Mesenchymal stem cell (in vitro differentiated cells and primary cell): Measurements from ENCODE around the gene CD4.

ENCODE experiments used
- DNase-seq: peaks from one replicate; pipeline ENCODE4 v3.0.0-alpha.2; 2013
- H2AFZ ChIP-seq: one replicate; pipeline ENCODE4 v1.6.1; 2013; ENCODE audit warnings: low read depth, mild to moderate bottlenecking, control low read depth, inconsistent platforms, low read length, moderate library complexity
- H2AK5ac ChIP-seq: 2 replicates; pipeline ENCODE4 v1.6.1; 2013; ENCODE audit warnings: low read length, moderate library complexity, mild to moderate bottlenecking, inconsistent platforms; ENCODE audit not compliant: severe bottlenecking
- H2BK120ac ChIP-seq: one replicate; pipeline ENCODE4 v1.6.1; 2013; ENCODE audit warnings: low read depth, mild to moderate bottlenecking, inconsistent platforms, low read length, moderate library complexity
- H2BK12ac ChIP-seq, 2 experiments: one replicate each; pipeline ENCODE4 v1.6.1; 2013; ENCODE audit warnings: inconsistent platforms in 2 of 2, low read length in 2 of 2, mild to moderate bottlenecking in 2 of 2, moderate library complexity in 2 of 2, control low read depth in 1 of 2
- H2BK15ac ChIP-seq: one replicate; pipeline ENCODE4 v1.6.1; 2013; ENCODE audit warnings: mild to moderate bottlenecking, low read depth, inconsistent platforms; ENCODE audit not compliant: poor library complexity, severe bottlenecking
- H2BK5ac ChIP-seq: 2 replicates; pipeline ENCODE4 v1.6.1; 2013; ENCODE audit warnings: low read depth, mild to moderate bottlenecking, low read length, control low read depth, inconsistent platforms; ENCODE audit not compliant: poor library complexity, severe bottlenecking
- H3K14ac ChIP-seq, 2 experiments: one replicate each; pipeline ENCODE4 v1.6.1; 2013; ENCODE audit warnings: inconsistent platforms in 2 of 2, low read length in 2 of 2, control low read depth in 1 of 2, mild to moderate bottlenecking in 1 of 2, moderate library complexity in 1 of 2
- H3K18ac ChIP-seq, 2 experiments: one replicate each; pipeline ENCODE4 v1.6.1; 2013; ENCODE audit warnings: inconsistent platforms in 2 of 2, low read length in 2 of 2, control low read depth in 1 of 2, low read depth in 1 of 2, mild to moderate bottlenecking in 1 of 2
- H3K23ac ChIP-seq, 2 experiments: one replicate each; pipeline ENCODE4 v1.6.1; 2013; ENCODE audit warnings: inconsistent platforms in 2 of 2, low read length in 2 of 2, mild to moderate bottlenecking in 2 of 2, moderate library complexity in 2 of 2, control low read depth in 1 of 2
- H3K27ac ChIP-seq: 2 replicates; pipeline ENCODE4 v1.5.1; 2013; ENCODE audit warnings: mild to moderate bottlenecking, moderate library complexity, low read length, control low read depth, inconsistent platforms; ENCODE audit not compliant: poor library complexity, severe bottlenecking
- H3K27me3 ChIP-seq, 2 experiments: 2 replicates each; pipeline versions ENCODE4 v1.6.1 to v1.7.0; 2013; ENCODE audit warnings: low read length in 2 of 2, mild to moderate bottlenecking in 2 of 2, moderate library complexity in 2 of 2, control low read depth in 1 of 2, inconsistent platforms in 1 of 2; ENCODE audit not compliant: control insufficient read depth in 1 of 2, insufficient read depth in 1 of 2
- H3K36me3 ChIP-seq, 2 experiments: 2 replicates each; pipeline versions ENCODE4 v1.6.1 to v1.7.0; 2013; ENCODE audit warnings: low read length in 2 of 2, control low read depth in 1 of 2, inconsistent platforms in 1 of 2, low read depth in 1 of 2, mild to moderate bottlenecking in 1 of 2; ENCODE audit not compliant: insufficient read depth in 2 of 2, control insufficient read depth in 1 of 2
- H3K4ac ChIP-seq, 2 experiments: one replicate each; pipeline ENCODE4 v1.6.1; 2013; ENCODE audit warnings: inconsistent platforms in 2 of 2, low read length in 2 of 2, mild to moderate bottlenecking in 2 of 2, moderate library complexity in 2 of 2, control low read depth in 1 of 2, low read depth in 1 of 2
- H3K4me1 ChIP-seq: 2 replicates; pipeline ENCODE4 v1.6.1; 2013; ENCODE audit warnings: low read depth, low read length, control low read depth; ENCODE audit not compliant: control insufficient read depth, insufficient read depth
- H3K4me2 ChIP-seq: 2 replicates; pipeline ENCODE4 v1.6.1; 2013; ENCODE audit warnings: low read length, mild to moderate bottlenecking, inconsistent platforms; ENCODE audit not compliant: poor library complexity, severe bottlenecking
- H3K4me3 ChIP-seq, 2 experiments: 2 replicates each; pipeline versions ENCODE4 v1.5.1 to v1.7.0; 2013; ENCODE audit warnings: low read length in 2 of 2, mild to moderate bottlenecking in 2 of 2, control low read depth in 1 of 2, low read depth in 1 of 2; ENCODE audit not compliant: insufficient read depth in 1 of 2
- H3K79me1 ChIP-seq: replicated peaks from 2 replicates; pipeline ENCODE4 v1.6.1; 2013; ENCODE audit warnings: mild to moderate bottlenecking, control low read depth, low read length, inconsistent platforms; ENCODE audit not compliant: poor library complexity, severe bottlenecking
- H3K9ac ChIP-seq: 2 replicates; pipeline ENCODE4 v1.7.0; 2013; ENCODE audit warnings: mild to moderate bottlenecking, low read length, moderate library complexity
- H3K9me3 ChIP-seq: 2 replicates; pipeline ENCODE4 v1.7.0; 2013; ENCODE audit warnings: mild to moderate bottlenecking, low read length; ENCODE audit not compliant: control insufficient read depth
- H4K8ac ChIP-seq: one replicate; pipeline ENCODE4 v1.6.1; 2013; ENCODE audit warnings: inconsistent platforms, mild to moderate bottlenecking, low read length, moderate library complexity
- H4K91ac ChIP-seq: one replicate; pipeline ENCODE4 v1.6.1; 2013; ENCODE audit warnings: mild to moderate bottlenecking, low read length, inconsistent platforms
- WGBS: methylation state at CpG from one replicate; pipeline ENCODE4 v1.1.7; 2013; ENCODE audit warnings: mixed read lengths; 5-methylcytosine and 5-hydroxymethylcytosine counted together

CD4 gene

GRCh38 chr12:6778574-6779550 lies 10.5 kb upstream of the CD4 start:
- Histone ChIP-seq H3K18ac (peak overlapping the region; percentile 59 to 90), H2BK15ac (no peak overlapping the region), H2AFZ (peak overlapping the region; percentile 70), H2AK5ac (no peak overlapping the region), H3K27ac (peak overlapping the region; percentile 17), H3K9me3 (no peaks in the 10 kb centered on the region), H2BK5ac (no peak overlapping the region), H3K79me1 (no peaks in the 10 kb centered on the region), H3K4me2 (peak overlapping the region; percentile 93), H2BK120ac (no peak overlapping the region), H3K27me3 (peaks cover 19 to 23% of the 10 kb centered on the region in 2 experiments), H3K4me3 (peak overlapping the region; percentile 59 to 78), H3K14ac (peak overlapping the region in 1 of 2 experiments; percentile 84), H4K91ac (no peak overlapping the region), H3K4ac (peak overlapping the region in 1 of 2 experiments; percentile 65), H3K9ac (peak overlapping the region; percentile 78), H3K4me1 (peaks cover 12% of the 10 kb centered on the region), H3K23ac (peak overlapping the region in 1 of 2 experiments; percentile 19), H2BK12ac (peak overlapping the region in 1 of 2 experiments; percentile 40), H4K8ac (peak overlapping the region; percentile 42), H3K36me3 (peaks cover 0 to 11% of the 10 kb centered on the region in 2 experiments)
- DNase-seq = peak; percentile 93
- WGBS = 7% methylated on average over 35 of the region's 35 CpGs

GRCh38 chr12:6779708-6780432 lies 9.5 kb upstream of the CD4 start:
- Histone ChIP-seq H3K9me3 (no peaks in the 10 kb centered on the region), H2BK120ac (no peak overlapping the region), H3K4me3 (no peak overlapping the region), H3K79me1 (no peaks in the 10 kb centered on the region), H3K23ac (no peak overlapping the region), H3K27me3 (peaks cover 9 to 17% of the 10 kb centered on the region in 2 experiments), H4K8ac (peak overlapping the region; percentile 66), H4K91ac (no peak overlapping the region), H3K4me2 (no peak overlapping the region), H3K9ac (peak overlapping the region; percentile 21), H2BK15ac (peak overlapping the region; percentile 52), H3K4me1 (peaks cover 10% of the 10 kb centered on the region), H3K18ac (no peak overlapping the region), H2BK5ac (no peak overlapping the region), H3K4ac (peak overlapping the region in 1 of 2 experiments; percentile 26), H2BK12ac (no peak overlapping the region), H2AK5ac (no peak overlapping the region), H3K14ac (no peak overlapping the region), H3K36me3 (peaks cover 0 to 6% of the 10 kb centered on the region in 2 experiments), H3K27ac (no peak overlapping the region), H2AFZ (no peak overlapping the region)
- DNase-seq = no peak
- 84% methylated on average over 6 of the region's 6 CpGs for WGBS

- H3K4me2 ChIP-seq = no peak overlapping the region
- H3K14ac ChIP-seq = no peak overlapping the region
- peaks cover 8 to 10% of the 10 kb centered on the region in 2 experiments for H3K27me3 ChIP-seq
- peaks cover 10% of the 10 kb centered on the region for H3K4me1 ChIP-seq
- H2AK5ac ChIP-seq = no peak overlapping the region
- H3K79me1 ChIP-seq = no peaks in the 10 kb centered on the region
- no peak overlapping the region for H2BK120ac ChIP-seq
- no peaks in the 10 kb centered on the region for H3K9me3 ChIP-seq
- H2AFZ ChIP-seq = no peak overlapping the region
- no peak for DNase-seq
- no peak overlapping the region for H3K27ac ChIP-seq
- no peak overlapping the region for H2BK5ac ChIP-seq
- no peak overlapping the region for H3K4ac ChIP-seq
- no peak overlapping the region for H2BK12ac ChIP-seq
- H2BK15ac ChIP-seq = no peak overlapping the region
- no peak overlapping the region for H4K91ac ChIP-seq
- no peak overlapping the region for H3K18ac ChIP-seq
- H3K4me3 ChIP-seq = no peak overlapping the region
- no peak overlapping the region for H4K8ac ChIP-seq
- no peak overlapping the region for H3K23ac ChIP-seq
- H3K36me3 ChIP-seq = no peaks in the 10 kb centered on the region
- H3K9ac ChIP-seq = no peak overlapping the region
- 80% methylated on average over 3 of the region's 6 CpGs for WGBS
Measured at GRCh38 chr12:6780573-6780972, 8.8 kb upstream of the CD4 start.

GRCh38 chr12:6782119-6782518 lies 7.2 kb upstream of the CD4 start:
- Histone ChIP-seq H3K18ac (no peak overlapping the region), H3K27ac (no peak overlapping the region), H2BK15ac (no peak overlapping the region), H3K23ac (no peak overlapping the region), H3K14ac (no peak overlapping the region), H2BK5ac (no peak overlapping the region), H3K36me3 (no peaks in the 10 kb centered on the region), H2BK120ac (no peak overlapping the region), H2BK12ac (no peak overlapping the region), H3K9me3 (no peaks in the 10 kb centered on the region), H3K27me3 (peaks cover 7 to 9% of the 10 kb centered on the region in 2 experiments), H2AFZ (no peak overlapping the region), H3K4me2 (no peak overlapping the region), H3K9ac (peak overlapping the region; percentile 15), H2AK5ac (no peak overlapping the region), H3K79me1 (no peaks in the 10 kb centered on the region), H3K4me1 (peaks cover 10% of the 10 kb centered on the region), H4K91ac (no peak overlapping the region), H4K8ac (no peak overlapping the region), H3K4ac (no peak overlapping the region), H3K4me3 (no peak overlapping the region)
- WGBS = 62% methylated on average over 4 of the region's 6 CpGs
- DNase-seq = no peak
